B cell (primary cell): Measurements from ENCODE around the gene PPP5C.
"Not testable (repeated sequence)": the region's sequence is repeated elsewhere in the genome, so short reads cannot be mapped to it uniquely, and the experiment has no call there.

ENCODE experiments used
- CTCF ChIP-seq: fragments of 200-600 bp; IDR thresholded peaks from one replicate; pipeline ENCODE4 v1.8.0; 2022; ENCODE audit warnings: antibody characterized with exemption, mild to moderate bottlenecking
- EZH2 ChIP-seq: IDR thresholded peaks from 2 replicates; pipeline ENCODE4 v1.6.1; 2012; ENCODE audit warnings: borderline replicate concordance, low read depth, mild to moderate bottlenecking, moderate library complexity, low read length; ENCODE audit not compliant: insufficient read depth, poor library complexity, severe bottlenecking

- not testable (repeated sequence) for TF ChIP-seq CTCF, EZH2
These were observed 23.7 kb upstream of the PPP5C start for GRCh38 chr19:46323227-46323626.
